Measurements from ENCODE around the gene COL21A1. TPM values are rescaled to one million over a fixed set of nuclear protein-coding genes. Genes with fewer than 3 reads are reported as not detected.

COL21A1 gene
- total and polyA plus RNA-seq, 2 of the 13 experiments (the other 11 are each of a cell fraction or from before 2014, with no cell fraction given): 0.13 TPM; not detected in 1

GRCh38 chr6:56222499-56222898 lies 24.9 kb downstream of the COL21A1 start:
- Histone ChIP-seq H2AFZ (ENCODE audit: low read length) (no peak overlapping the region), H3K79me2 (ENCODE audit: insufficient read depth, low read length) (no peaks in the 10 kb centered on the region), H4K20me1 (ENCODE audit: insufficient read depth, low read length) (no peaks in the 10 kb centered on the region), H3K9me3 (ENCODE audit: low read length) (no peaks in the 10 kb centered on the region), H3K4me3 (replicated peaks in 1 of 3; ENCODE audit: insufficient read depth in 1 of 3, low read depth in 2 of 3, low read length in 3 of 3) (no peak overlapping the region), H3K27ac (ENCODE audit: extremely low read length, insufficient read depth, low read length) (no peak overlapping the region), H3K4me2 (ENCODE audit: low read depth, low read length) (no peak overlapping the region), H3K27me3 (ENCODE audit: control insufficient read depth in 1 of 2, insufficient read depth in 2 of 2, low read length in 2 of 2) (no peaks in the 10 kb centered on the region), H3K4me1 (ENCODE audit: insufficient read depth, low read length) (no peaks in the 10 kb centered on the region), H3K36me3 (replicated peaks in 1 of 2; ENCODE audit: control insufficient read depth in 1 of 2, insufficient read depth in 2 of 2, low read length in 2 of 2) (no peaks in the 10 kb centered on the region), H3K9ac (ENCODE audit: insufficient read depth, low read depth, low read length) (no peak overlapping the region)
- BruUV-seq (replicated peaks): no TSS peak
- CTCF ChIA-PET (ENCODE audit: low intra/inter-chr PET ratio, low total read pairs): no interaction called here
- intact Hi-C loops (cut with micrococcal nuclease; ENCODE audit: unreplicated experiment): no loop called here
- POLR2A ChIA-PET: no interaction called here
- FAIRE-seq (no peak), DNase-seq (ENCODE audit: low spot score) (no peak), ATAC-seq (no peak)
- in situ Hi-C loops (cut with HindIII; ENCODE audit: extremely low pct_ligation_motif_present, low pct_unique_long_range_greater_than_20kb): no loop called here
- TF ChIP-seq ZNF777 (CRISPR knock-in tag; IDR thresholded peaks at IDR 0.05): no peak
- no peak for TF ChIP-seq BCL3 (CRISPR knock-in tag; IDR thresholded peaks at IDR 0.05)
- no peak for TF ChIP-seq ZFX (CRISPR knock-in tag; IDR thresholded peaks at IDR 0.05; ENCODE audit: low read depth)
- TF ChIP-seq ZNF318 (CRISPR knock-in tag; IDR thresholded peaks at IDR 0.05): no peak
- no peak for TF ChIP-seq NPAS2 (CRISPR knock-in tag; IDR thresholded peaks at IDR 0.05; ENCODE audit: borderline replicate concordance)
- no peak for TF ChIP-seq BCLAF1 (IDR thresholded peaks at IDR 0.05)
- no peak for TF ChIP-seq ZNF747 (CRISPR knock-in tag; IDR thresholded peaks at IDR 0.05; ENCODE audit: borderline replicate concordance)
- TF ChIP-seq ZNF773 (CRISPR knock-in tag; IDR thresholded peaks at IDR 0.05; ENCODE audit: borderline replicate concordance): no peak
- TF ChIP-seq RBFOX2 (IDR thresholded peaks at IDR 0.05; ENCODE audit: low read depth, low read length): no peak
- TF ChIP-seq MED13 (CRISPR knock-in tag; IDR thresholded peaks at IDR 0.05): no peak
- TF ChIP-seq ZGPAT (CRISPR knock-in tag; IDR thresholded peaks at IDR 0.05): no peak
- TF ChIP-seq ZNF253 (CRISPR knock-in tag; IDR thresholded peaks at IDR 0.05; ENCODE audit: borderline replicate concordance): no peak

All from HepG2 (cell line).